Keratinocyte (primary cell): ENCODE data around the gene TBL1XR1. TPM values are rescaled to one million over a fixed set of nuclear protein-coding genes. Genes with fewer than 3 reads are reported as not detected.

ENCODE experiments used
- DNase-seq: peaks from one replicate; pipeline ENCODE4 v3.0.0-alpha.2; 2011; ENCODE audit warnings: low read depth, missing footprints, low spot score
- FAIRE-seq: peaks from 2 replicates; lab custom pipeline; 2011; peaks lifted over from hg19 to GRCh38; lab: Jason Lieb, UNC
- H2AFZ ChIP-seq: 2 replicates; pipeline ENCODE4 v1.6.0; 2012; ENCODE audit warnings: low read length, control low read depth, inconsistent platforms; ENCODE audit not compliant: control insufficient read depth
- H3K27ac ChIP-seq: 2 replicates; pipeline ENCODE4 v1.5.1; 2011; ENCODE audit warnings: low read length; ENCODE audit not compliant: control insufficient read depth, insufficient read depth
- H3K27me3 ChIP-seq: 3 replicates; pipeline ENCODE4 v1.6.0; 2011; ENCODE audit warnings: low read length; ENCODE audit not compliant: control insufficient read depth, insufficient read depth; ENCODE audit errors: extremely low read depth
- H3K36me3 ChIP-seq, 2 experiments: 2 replicates in 1 of 2; 3 replicates in 1 of 2; pipeline ENCODE4 v1.5.1; 2011; ENCODE audit warnings: low read length in 2 of 2, mild to moderate bottlenecking in 1 of 2; ENCODE audit not compliant: control insufficient read depth in 2 of 2, insufficient read depth in 2 of 2; ENCODE audit errors: extremely low read depth in 1 of 2
- H3K4me1 ChIP-seq: 3 replicates; pipeline ENCODE4 v1.5.1; 2011; ENCODE audit warnings: low read length; ENCODE audit not compliant: control insufficient read depth, insufficient read depth; ENCODE audit errors: extremely low read depth
- H3K4me2 ChIP-seq: 3 replicates; pipeline ENCODE4 v1.6.0; 2011; ENCODE audit warnings: low read depth, low read length; ENCODE audit not compliant: control insufficient read depth, insufficient read depth; ENCODE audit errors: extremely low read depth
- H3K4me3 ChIP-seq, 3 experiments: fragments of 200-600 bp in 1 of 3; sonication (generic) in 1 of 3; 2 replicates in 2 of 3; 3 replicates in 1 of 3; pipeline ENCODE4 v1.5.1; 2011 to 2016; ENCODE audit warnings: low read length in 3 of 3, mild to moderate bottlenecking in 3 of 3, control low read depth in 2 of 3, inconsistent platforms in 1 of 3, low read depth in 1 of 3, mixed read lengths in 1 of 3, mixed run types in 1 of 3, moderate library complexity in 1 of 3; ENCODE audit not compliant: control insufficient read depth in 2 of 3, insufficient read depth in 2 of 3; ENCODE audit errors: extremely low read depth in 1 of 3
- H3K79me2 ChIP-seq: 2 replicates; pipeline ENCODE4 v1.6.0; 2012; ENCODE audit warnings: low read length; ENCODE audit not compliant: control insufficient read depth, insufficient read depth
- H3K9ac ChIP-seq: 3 replicates; pipeline ENCODE4 v1.6.0; 2011; ENCODE audit warnings: low read length; ENCODE audit not compliant: control insufficient read depth, insufficient read depth; ENCODE audit errors: extremely low read depth
- H3K9me1 ChIP-seq: 3 replicates; pipeline ENCODE4 v1.6.0; 2011; ENCODE audit warnings: low read length; ENCODE audit not compliant: control insufficient read depth, insufficient read depth; ENCODE audit errors: extremely low read depth
- H3K9me3 ChIP-seq: 2 replicates; pipeline ENCODE4 v1.5.1; 2012; ENCODE audit warnings: low read depth, low read length; ENCODE audit not compliant: control insufficient read depth
- H4K20me1 ChIP-seq: 3 replicates; pipeline ENCODE4 v1.6.0; 2011; ENCODE audit warnings: low read length; ENCODE audit not compliant: control insufficient read depth, insufficient read depth; ENCODE audit errors: extremely low read depth
- CTCF ChIP-seq, 3 experiments: IDR thresholded peaks in 1 of 3; conservative IDR thresholded peaks in 1 of 3; optimal IDR thresholded peaks in 1 of 3; 2 replicates in 2 of 3; 3 replicates in 1 of 3; pipeline versions ENCODE3 to v1.5.1; 2011; ENCODE audit warnings: low read length in 3 of 3, mild to moderate bottlenecking in 3 of 3, moderate library complexity in 2 of 3, control low read depth in 1 of 3, inconsistent platforms in 1 of 3; ENCODE audit not compliant: insufficient read depth in 2 of 3; ENCODE audit errors: extremely low read depth in 1 of 3
- EZH2 ChIP-seq: IDR thresholded peaks from one replicate; pipeline ENCODE4 v1.6.1; 2012; ENCODE audit warnings: inconsistent platforms, mild to moderate bottlenecking, low read length, moderate library complexity
- dilution Hi-C: fragments of 300-500 bp; cut with MboI; formaldehyde crosslinking; loops from one replicate; pipeline ENCODE4 v1.7.0; 2020; ENCODE audit warnings: low sequenced_read_pairs; ENCODE audit not compliant: extremely low pct_ligation_motif_present
- polyA plus RNA-seq, 5 experiments: library from polyadenylated mRNA; depleted of rRNA in 3 of 5; stranded (reverse) in 3 of 5; stranded (forward) in 1 of 5; unstranded in 1 of 5; fragments of >200 nt; gene quantifications; 1 replicate in 1 of 5; 2 replicates in 3 of 5; 3 replicates in 1 of 5; pipeline versions ENCODE4 v1.2.1 to v1.2.3, GENCODE V29; 2011 to 2012; ENCODE audit warnings: missing spikeins in 2 of 5, low read depth in 1 of 5, low replicate concordance in 1 of 5

The TBL1XR1 gene
- polyA plus RNA-seq, 1 donor (not counting 4 experiments of a cell fraction or from before 2014, with no cell fraction given), result 169 TPM

GRCh38 chr3:176974279-176974678 is 223.0 kb downstream of the TBL1XR1 start:
- Histone ChIP-seq H2AFZ (no peak overlapping the region), H3K4me2 (no peak overlapping the region), H3K27me3 (no peaks in the 10 kb centered on the region), H3K9me1 (no peaks in the 10 kb centered on the region), H3K27ac (no peak overlapping the region), H3K36me3 (no peaks in the 10 kb centered on the region), H3K9me3 (no peaks in the 10 kb centered on the region), H3K9ac (no peak overlapping the region), H3K4me3 (no peak overlapping the region), H3K79me2 (no peaks in the 10 kb centered on the region), H4K20me1 (no peaks in the 10 kb centered on the region), H3K4me1 (peaks cover 9% of the 10 kb centered on the region)
- FAIRE-seq (no peak), DNase-seq (no peak)
- dilution Hi-C loops, result no loop called here
- TF ChIP-seq EZH2, result no peak
- no peak for TF ChIP-seq CTCF (optimal IDR thresholded peaks at IDR 0.05 in 1 of 3, IDR thresholded peaks at IDR 0.05 in 1 of 3, conservative IDR thresholded peaks at IDR 0.05 in 1 of 3; ENCODE audit: extremely low read depth in 1 of 3, insufficient read depth in 2 of 3, low read length in 3 of 3)

- DNase-seq (no peak), FAIRE-seq (peak; percentile 13)
- H3K9me1 ChIP-seq, result no peaks in the 10 kb centered on the region
- no peak for TF ChIP-seq EZH2
- TF ChIP-seq CTCF (optimal IDR thresholded peaks at IDR 0.05 in 1 of 3, IDR thresholded peaks at IDR 0.05 in 1 of 3, conservative IDR thresholded peaks at IDR 0.05 in 1 of 3; ENCODE audit: extremely low read depth in 1 of 3, insufficient read depth in 2 of 3, low read length in 3 of 3), result no peak
- H3K36me3 ChIP-seq, result no peaks in the 10 kb centered on the region
- no peak overlapping the region for H2AFZ ChIP-seq
- no peaks in the 10 kb centered on the region for H3K27me3 ChIP-seq
- H3K27ac ChIP-seq, result no peak overlapping the region
- H3K9ac ChIP-seq, result no peak overlapping the region
- no peaks in the 10 kb centered on the region for H4K20me1 ChIP-seq
- H3K4me2 ChIP-seq, result no peak overlapping the region
- dilution Hi-C loops, result no loop called here
- no peaks in the 10 kb centered on the region for H3K79me2 ChIP-seq
- H3K4me3 ChIP-seq, result no peak overlapping the region
- H3K9me3 ChIP-seq, result no peaks in the 10 kb centered on the region
- peaks cover 6% of the 10 kb centered on the region for H3K4me1 ChIP-seq
Measured at GRCh38 chr3:176971613-176972174, 225.6 kb downstream of the TBL1XR1 start.
